HG02938 (cell line): ENCODE data around the gene RAB17.
"Not testable (repeated sequence)": the region's sequence is repeated elsewhere in the genome, so short reads cannot be mapped to it uniquely, and the experiment has no call there.

ENCODE experiments used
- ATAC-seq: cut with Tn5 transposase; IDR thresholded peaks from one replicate; pipeline ENCODE4 v1.9.1; 2021; ENCODE audit warnings: mild to moderate bottlenecking, moderate library complexity; ENCODE audit not compliant: unreplicated experiment

The RAB17 gene

GRCh38 chr2:237600205-237600846 is 9.8 kb upstream of the RAB17 start:
- ATAC-seq = no peak

GRCh38 chr2:237599465-237600110 is 9.1 kb upstream of the RAB17 start:
- ATAC-seq = no peak

- no peak for ATAC-seq
These were observed 8.1 kb upstream of the RAB17 start for GRCh38 chr2:237598468-237599208.

DNA sequence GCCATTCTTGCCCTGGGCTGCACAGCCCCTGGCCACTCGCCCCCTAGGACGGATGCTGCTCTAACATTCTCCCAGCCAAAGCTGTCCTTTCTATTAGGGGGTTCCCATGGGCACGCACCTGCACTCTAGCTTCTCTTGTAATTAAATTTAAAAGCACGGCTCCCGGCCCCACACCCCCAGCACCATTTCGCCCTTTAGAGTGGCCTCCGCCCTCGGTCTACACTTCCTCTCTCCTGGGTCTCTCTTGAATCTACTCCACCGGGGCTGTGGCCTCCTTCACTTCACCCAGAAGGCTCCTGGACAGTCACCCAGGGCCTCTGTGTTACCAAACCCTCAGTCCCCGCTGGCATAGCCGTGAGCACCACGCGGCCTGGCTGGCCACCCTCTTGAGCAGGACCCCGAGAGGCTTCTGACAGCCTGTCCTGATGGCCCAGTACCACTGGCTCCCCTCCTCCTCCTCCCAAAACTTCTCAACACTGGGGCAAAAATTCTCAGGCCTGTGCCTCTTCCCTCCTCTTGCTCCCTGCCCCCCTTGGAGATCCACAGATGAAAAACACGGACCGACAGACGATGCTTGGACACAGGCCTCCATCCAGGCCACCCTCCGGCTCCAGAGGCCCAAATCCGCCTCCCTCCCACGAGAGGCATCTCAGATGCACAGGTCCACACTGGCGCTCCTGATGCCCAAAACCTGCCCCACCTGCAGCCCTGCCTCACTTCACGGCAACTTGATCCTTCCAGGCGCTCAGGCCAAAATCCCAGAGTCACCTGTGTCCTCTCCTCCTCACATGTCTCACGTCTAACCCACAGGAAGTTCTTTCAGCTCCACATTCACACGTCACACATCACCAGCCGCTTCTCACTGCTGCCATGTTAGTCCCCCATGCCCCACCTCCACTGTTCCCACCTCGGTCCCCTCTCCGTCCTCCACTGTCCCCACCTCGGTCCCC is 6.9 kb upstream of the RAB17 start:
- no peak for ATAC-seq

GRCh38 chr2:237596520-237597195 is 6.1 kb upstream of the RAB17 start:
- ATAC-seq = no peak

- ATAC-seq = not testable (repeated sequence)
These were observed 5.4 kb upstream of the RAB17 start for GRCh38 chr2:237595829-237596519.

- ATAC-seq = no peak
These were observed 4.0 kb upstream of the RAB17 start for GRCh38 chr2:237594514-237594871.

- ATAC-seq = no peak
These were observed 3.2 kb upstream of the RAB17 start for GRCh38 chr2:237593596-237594320.

DNA sequence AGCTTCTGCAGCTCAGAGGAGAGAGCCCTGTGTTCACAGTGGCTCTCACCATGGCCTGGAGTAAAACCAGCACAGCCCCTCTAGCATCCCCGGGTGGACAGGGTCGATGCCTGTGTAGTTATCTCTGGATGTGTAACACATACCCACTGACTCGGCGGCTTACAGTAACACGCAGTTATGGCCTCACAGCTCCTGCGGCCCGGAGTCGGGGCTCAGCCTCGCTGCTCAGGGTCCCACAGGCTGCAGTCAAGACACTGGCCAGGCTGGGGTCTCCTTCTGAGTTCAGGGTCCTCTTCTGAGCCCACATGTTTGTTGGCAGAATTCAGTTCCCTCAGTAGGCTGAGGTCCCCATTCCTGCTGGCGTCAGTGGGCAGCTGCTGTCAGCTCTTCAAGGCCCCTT is 2.5 kb upstream of the RAB17 start:
- no peak for ATAC-seq

- no peak for ATAC-seq
These were observed 2.0 kb upstream of the RAB17 start for GRCh38 chr2:237592425-237592980.

DNA sequence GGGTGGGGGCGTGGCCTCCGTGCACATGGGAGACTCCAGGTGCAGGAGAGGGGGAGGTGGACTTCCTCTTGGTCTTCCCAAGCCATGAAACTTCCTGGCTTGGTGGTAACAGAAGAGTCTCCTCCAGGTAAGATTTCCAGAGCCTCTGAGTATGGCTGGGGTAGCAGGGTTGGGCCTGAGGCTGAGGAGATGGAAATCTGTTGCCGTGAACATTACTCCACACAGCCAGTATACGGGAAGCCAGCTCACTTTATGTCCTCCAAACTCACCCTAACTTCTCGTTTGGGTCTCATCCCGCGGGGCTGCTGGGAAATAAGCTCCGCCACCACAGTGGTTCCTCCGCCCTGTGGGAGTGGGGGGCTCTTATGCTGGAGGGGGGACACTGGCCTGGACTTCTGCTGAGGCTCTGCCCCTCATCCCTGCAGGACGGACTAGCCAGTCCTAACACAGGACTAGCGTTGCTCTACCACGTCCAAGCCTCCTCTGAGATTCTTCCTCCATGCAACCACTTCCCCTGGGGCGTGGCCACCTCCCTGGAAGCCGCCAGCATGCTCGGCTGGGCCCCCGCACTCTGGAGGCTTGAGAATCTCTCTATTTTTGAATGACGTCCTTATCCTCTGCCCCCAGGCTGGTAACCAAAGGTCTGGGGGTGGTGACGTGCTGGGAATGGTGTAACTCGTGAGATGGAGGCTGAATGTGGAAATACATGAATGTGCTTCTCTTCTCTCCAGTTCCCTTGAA is 777 bp upstream of the RAB17 start:
- no peak for ATAC-seq

DNA sequence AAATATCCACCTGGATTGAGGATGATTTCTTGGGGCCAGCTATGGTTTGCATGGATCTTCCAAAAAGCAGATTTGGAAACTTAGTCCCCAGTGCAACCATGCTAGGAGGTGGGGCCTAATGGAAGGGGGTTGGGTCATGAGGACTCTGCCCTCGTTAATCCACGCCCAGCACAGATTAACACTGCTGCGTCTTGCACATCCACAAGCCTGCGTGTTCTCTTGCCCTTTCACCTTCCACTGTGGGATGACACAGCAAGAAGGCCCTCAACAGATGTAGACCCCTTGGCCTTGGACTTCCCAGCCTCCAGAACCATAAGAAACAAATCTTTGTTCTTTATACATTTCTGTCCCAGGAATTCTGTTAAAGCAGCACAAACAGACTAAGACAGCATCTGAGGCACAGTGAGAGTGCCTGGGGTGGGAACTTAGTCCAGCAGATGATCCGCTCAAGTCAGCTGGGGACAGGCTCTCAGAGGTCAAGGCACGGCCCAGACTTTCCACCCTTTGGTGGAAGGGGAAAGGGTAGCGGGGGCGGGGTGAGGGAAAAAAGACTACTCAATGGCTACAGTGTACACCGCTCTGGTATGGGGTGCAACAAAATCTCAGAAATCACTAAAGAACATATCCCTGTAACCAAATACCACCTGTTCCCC is 2.4 kb downstream of the RAB17 start:
- ATAC-seq = no peak

- ATAC-seq = no peak
These were observed 4.8 kb downstream of the RAB17 start for GRCh38 chr2:237585590-237586221.

DNA sequence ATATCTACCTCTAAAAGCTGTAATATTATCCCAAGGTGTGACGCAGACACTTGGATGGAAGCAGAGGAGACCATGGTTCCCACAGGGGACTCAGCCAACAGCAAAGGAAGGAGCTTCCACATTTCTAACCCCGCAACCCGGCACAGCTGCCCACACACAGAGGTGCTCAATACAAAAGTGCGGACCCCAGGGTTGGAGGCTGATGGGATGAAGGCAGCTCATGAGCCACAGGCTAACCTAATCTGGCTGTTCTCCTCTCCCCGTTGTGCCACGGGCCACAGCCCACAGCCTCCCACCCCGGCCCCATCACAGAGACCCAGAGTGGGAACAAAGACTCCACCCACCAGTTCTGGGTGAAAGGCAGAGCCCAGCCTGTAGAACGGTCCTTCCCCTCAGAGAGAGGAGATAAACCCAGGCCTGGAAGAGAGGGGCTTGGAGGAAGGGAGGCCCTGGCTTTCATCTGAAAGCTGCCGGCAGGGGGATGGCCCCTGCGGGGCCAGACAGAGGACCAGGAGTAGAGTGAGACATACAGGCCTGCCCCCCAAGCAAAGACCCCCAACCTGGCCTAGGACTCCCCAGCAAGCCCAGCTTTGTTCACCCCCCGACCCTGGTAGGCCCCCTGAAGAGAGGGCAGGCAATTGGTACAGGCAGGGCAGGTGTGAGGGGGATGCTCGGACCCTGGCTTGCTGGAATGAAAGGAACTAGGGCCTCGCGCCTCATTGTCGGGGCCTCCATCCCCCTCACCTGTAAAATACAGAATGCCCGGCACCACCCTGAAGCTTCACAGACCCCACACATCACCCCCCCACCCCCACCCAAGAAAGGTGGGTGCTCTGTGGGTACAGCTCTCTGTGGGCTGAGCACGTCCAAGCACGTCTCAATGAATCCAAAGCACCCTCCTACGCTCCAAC is 6.9 kb downstream of the RAB17 start:
- no peak for ATAC-seq

- no peak for ATAC-seq
These were observed 8.5 kb downstream of the RAB17 start for GRCh38 chr2:237581751-237582746.
